ENCODE measurements around the gene KCNQ1OT1.
"Not testable (repeated sequence)": the region's sequence is repeated elsewhere in the genome, so short reads cannot be mapped to it uniquely, and the experiment has no call there.

The KCNQ1OT1 gene

GRCh38 chr11:2644844-2645778 is 54.7 kb downstream of the KCNQ1OT1 start:
- peaks cover 97% of the 10 kb centered on the region for H3K9me3 ChIP-seq (ENCODE audit: control insufficient read depth, insufficient read depth, low read length)
- no peak overlapping the region for H3K4me3 ChIP-seq (ENCODE audit: low read depth, low read length)
- peaks cover 86% of the 10 kb centered on the region for H3K27me3 ChIP-seq (ENCODE audit: control insufficient read depth, insufficient read depth, low read length)
- no peak overlapping the region for H3K9ac ChIP-seq (ENCODE audit: low read depth, low read length)
- no peaks in the 10 kb centered on the region for H3K36me3 ChIP-seq (ENCODE audit: control insufficient read depth, insufficient read depth, low read length)
- H3K27ac ChIP-seq (ENCODE audit: low read depth, low read length): no peak overlapping the region
- H3K4me1 ChIP-seq (ENCODE audit: control insufficient read depth, insufficient read depth, low read length): no peaks in the 10 kb centered on the region

GRCh38 chr11:2643746-2644145 is 56.0 kb downstream of the KCNQ1OT1 start:
- no peak overlapping the region for H3K4me3 ChIP-seq (ENCODE audit: low read depth, low read length)

GRCh38 chr11:2641623-2642022 is 58.2 kb downstream of the KCNQ1OT1 start:
- H3K27ac ChIP-seq (ENCODE audit: low read depth, low read length): no peak overlapping the region
- H3K4me3 ChIP-seq (ENCODE audit: low read depth, low read length): no peak overlapping the region
- no peak overlapping the region for H3K9ac ChIP-seq (ENCODE audit: low read depth, low read length)
- no peaks in the 10 kb centered on the region for H3K36me3 ChIP-seq (ENCODE audit: control insufficient read depth, insufficient read depth, low read length)
- H3K27me3 ChIP-seq (ENCODE audit: control insufficient read depth, insufficient read depth, low read length): peaks cover 53% of the 10 kb centered on the region
- H3K4me1 ChIP-seq (ENCODE audit: control insufficient read depth, insufficient read depth, low read length): no peaks in the 10 kb centered on the region
- peaks cover 77% of the 10 kb centered on the region for H3K9me3 ChIP-seq (ENCODE audit: control insufficient read depth, insufficient read depth, low read length)

More at GRCh38 chr11:2643746-2644145, 56.0 kb downstream of the KCNQ1OT1 start:
- peaks cover 73% of the 10 kb centered on the region for H3K27me3 ChIP-seq (ENCODE audit: control insufficient read depth, insufficient read depth, low read length)
- H3K27ac ChIP-seq (ENCODE audit: low read depth, low read length): no peak overlapping the region
- no peak overlapping the region for H3K9ac ChIP-seq (ENCODE audit: low read depth, low read length)
- H3K4me1 ChIP-seq (ENCODE audit: control insufficient read depth, insufficient read depth, low read length): no peaks in the 10 kb centered on the region
- peaks cover 96% of the 10 kb centered on the region for H3K9me3 ChIP-seq (ENCODE audit: control insufficient read depth, insufficient read depth, low read length)
- no peaks in the 10 kb centered on the region for H3K36me3 ChIP-seq (ENCODE audit: control insufficient read depth, insufficient read depth, low read length)

- H3K4me1 ChIP-seq (ENCODE audit: control insufficient read depth, insufficient read depth, low read length); H3K36me3 ChIP-seq (ENCODE audit: control insufficient read depth, insufficient read depth, low read length); H3K4me3 ChIP-seq (ENCODE audit: low read depth, low read length); H3K27ac ChIP-seq (ENCODE audit: low read depth, low read length); H3K9ac ChIP-seq (ENCODE audit: low read depth, low read length): not testable (repeated sequence)
- Histone ChIP-seq H3K9me3 (ENCODE audit: control insufficient read depth, insufficient read depth, low read length) (peaks cover 58% of the 10 kb centered on the region), H3K27me3 (ENCODE audit: control insufficient read depth, insufficient read depth, low read length) (peaks cover 34% of the 10 kb centered on the region; the same call in 1 of the 2 replicates)
Measured at GRCh38 chr11:2639763-2640162, 60.0 kb downstream of the KCNQ1OT1 start.

- Histone ChIP-seq H3K4me1 (ENCODE audit: control insufficient read depth, insufficient read depth, low read length) (no peaks in the 10 kb centered on the region), H3K9ac (ENCODE audit: low read depth, low read length) (no peak overlapping the region), H3K36me3 (ENCODE audit: control insufficient read depth, insufficient read depth, low read length) (no peaks in the 10 kb centered on the region), H3K9me3 (ENCODE audit: control insufficient read depth, insufficient read depth, low read length) (peaks cover 76% of the 10 kb centered on the region), H3K27ac (ENCODE audit: low read depth, low read length) (no peak overlapping the region), H3K27me3 (ENCODE audit: control insufficient read depth, insufficient read depth, low read length) (peaks cover 62% of the 10 kb centered on the region), H3K4me3 (ENCODE audit: low read depth, low read length) (no peak overlapping the region)
Measured at GRCh38 chr11:2631161-2631560, 68.6 kb downstream of the KCNQ1OT1 start.

- peaks cover 67% of the 10 kb centered on the region for H3K27me3 ChIP-seq (ENCODE audit: control insufficient read depth, insufficient read depth, low read length)
- H3K4me1 ChIP-seq (ENCODE audit: control insufficient read depth, insufficient read depth, low read length): no peaks in the 10 kb centered on the region
- H3K27ac ChIP-seq (ENCODE audit: low read depth, low read length): no peak overlapping the region
- no peak overlapping the region for H3K9ac ChIP-seq (ENCODE audit: low read depth, low read length)
- peaks cover 79% of the 10 kb centered on the region for H3K9me3 ChIP-seq (ENCODE audit: control insufficient read depth, insufficient read depth, low read length)
- H3K4me3 ChIP-seq (ENCODE audit: low read depth, low read length): no peak overlapping the region
- no peaks in the 10 kb centered on the region for H3K36me3 ChIP-seq (ENCODE audit: control insufficient read depth, insufficient read depth, low read length)
Measured at GRCh38 chr11:2630679-2631078, 69.1 kb downstream of the KCNQ1OT1 start.

- no peaks in the 10 kb centered on the region for H3K36me3 ChIP-seq (ENCODE audit: control insufficient read depth, insufficient read depth, low read length)
- peaks cover 91% of the 10 kb centered on the region for H3K27me3 ChIP-seq (ENCODE audit: control insufficient read depth, insufficient read depth, low read length)
- H3K9ac ChIP-seq (ENCODE audit: low read depth, low read length): no peak overlapping the region
- H3K4me1 ChIP-seq (ENCODE audit: control insufficient read depth, insufficient read depth, low read length): no peaks in the 10 kb centered on the region
- H3K4me3 ChIP-seq (ENCODE audit: low read depth, low read length): no peak overlapping the region
- H3K27ac ChIP-seq (ENCODE audit: low read depth, low read length): no peak overlapping the region
- peaks cover 74% of the 10 kb centered on the region for H3K9me3 ChIP-seq (ENCODE audit: control insufficient read depth, insufficient read depth, low read length)
Measured at GRCh38 chr11:2625183-2625582, 74.6 kb downstream of the KCNQ1OT1 start.

- Histone ChIP-seq H3K4me3 (ENCODE audit: low read depth, low read length) (no peak overlapping the region), H3K36me3 (ENCODE audit: control insufficient read depth, insufficient read depth, low read length) (no peaks in the 10 kb centered on the region), H3K9ac (ENCODE audit: low read depth, low read length) (no peak overlapping the region), H3K27ac (ENCODE audit: low read depth, low read length) (no peak overlapping the region), H3K9me3 (ENCODE audit: control insufficient read depth, insufficient read depth, low read length) (peaks cover 62% of the 10 kb centered on the region), H3K27me3 (ENCODE audit: control insufficient read depth, insufficient read depth, low read length) (peaks cover 92% of the 10 kb centered on the region), H3K4me1 (ENCODE audit: control insufficient read depth, insufficient read depth, low read length) (no peaks in the 10 kb centered on the region)
Measured at GRCh38 chr11:2621894-2622293, 77.9 kb downstream of the KCNQ1OT1 start.

GRCh38 chr11:2612884-2613571 is 86.8 kb downstream of the KCNQ1OT1 start:
- H3K27ac ChIP-seq (ENCODE audit: low read depth, low read length): no peak overlapping the region
- H3K36me3 ChIP-seq (ENCODE audit: control insufficient read depth, insufficient read depth, low read length): no peaks in the 10 kb centered on the region
- H3K4me1 ChIP-seq (ENCODE audit: control insufficient read depth, insufficient read depth, low read length): no peaks in the 10 kb centered on the region
- no peak overlapping the region for H3K4me3 ChIP-seq (ENCODE audit: low read depth, low read length)
- peaks cover 100% of the 10 kb centered on the region for H3K27me3 ChIP-seq (ENCODE audit: control insufficient read depth, insufficient read depth, low read length)
- no peak overlapping the region for H3K9ac ChIP-seq (ENCODE audit: low read depth, low read length)
- peaks cover 22% of the 10 kb centered on the region for H3K9me3 ChIP-seq (ENCODE audit: control insufficient read depth, insufficient read depth, low read length)

- H3K9me3 ChIP-seq (ENCODE audit: control insufficient read depth, insufficient read depth, low read length): peaks cover 21% of the 10 kb centered on the region
- no peaks in the 10 kb centered on the region for H3K36me3 ChIP-seq (ENCODE audit: control insufficient read depth, insufficient read depth, low read length)
- no peaks in the 10 kb centered on the region for H3K4me1 ChIP-seq (ENCODE audit: control insufficient read depth, insufficient read depth, low read length)
- peaks cover 100% of the 10 kb centered on the region for H3K27me3 ChIP-seq (ENCODE audit: control insufficient read depth, insufficient read depth, low read length)
- H3K27ac ChIP-seq (ENCODE audit: low read depth, low read length): no peak overlapping the region
- no peak overlapping the region for H3K9ac ChIP-seq (ENCODE audit: low read depth, low read length)
- no peak overlapping the region for H3K4me3 ChIP-seq (ENCODE audit: low read depth, low read length)
Measured at GRCh38 chr11:2609345-2609744, 90.4 kb downstream of the KCNQ1OT1 start.
